LNCAP (cell line): ENCODE results near the gene SEPTIN11.

Source experiments
- TF ChIP-seq, protein P1 (sequence below): fragments of 450-650 bp; IDR thresholded peaks from 2 replicates; pipeline ENCODE4 v1.5.1; 2017; ENCODE audit warnings: mild to moderate bottlenecking

The SEPTIN11 gene

DNA sequence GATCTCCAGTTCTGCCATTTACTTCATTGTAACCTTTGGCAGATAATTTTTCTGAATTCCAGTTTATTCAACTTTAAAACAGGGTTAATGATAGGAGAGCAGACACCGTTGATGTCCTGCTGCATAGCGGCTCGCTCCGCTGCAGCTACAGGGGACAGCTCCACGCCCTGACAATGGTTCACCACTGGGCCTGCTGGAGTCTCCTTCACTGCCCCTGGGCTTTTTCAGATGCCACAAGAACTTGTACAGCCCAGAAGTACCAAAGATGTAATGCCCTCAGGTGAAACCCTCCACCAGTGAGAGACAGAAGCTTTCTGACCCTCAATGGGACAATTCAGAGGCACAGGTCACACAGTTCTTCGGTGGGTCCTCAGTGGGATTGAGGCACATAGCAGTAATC is 22.7 kb upstream of the SEPTIN11 start:
- TF ChIP-seq, protein P1, sequence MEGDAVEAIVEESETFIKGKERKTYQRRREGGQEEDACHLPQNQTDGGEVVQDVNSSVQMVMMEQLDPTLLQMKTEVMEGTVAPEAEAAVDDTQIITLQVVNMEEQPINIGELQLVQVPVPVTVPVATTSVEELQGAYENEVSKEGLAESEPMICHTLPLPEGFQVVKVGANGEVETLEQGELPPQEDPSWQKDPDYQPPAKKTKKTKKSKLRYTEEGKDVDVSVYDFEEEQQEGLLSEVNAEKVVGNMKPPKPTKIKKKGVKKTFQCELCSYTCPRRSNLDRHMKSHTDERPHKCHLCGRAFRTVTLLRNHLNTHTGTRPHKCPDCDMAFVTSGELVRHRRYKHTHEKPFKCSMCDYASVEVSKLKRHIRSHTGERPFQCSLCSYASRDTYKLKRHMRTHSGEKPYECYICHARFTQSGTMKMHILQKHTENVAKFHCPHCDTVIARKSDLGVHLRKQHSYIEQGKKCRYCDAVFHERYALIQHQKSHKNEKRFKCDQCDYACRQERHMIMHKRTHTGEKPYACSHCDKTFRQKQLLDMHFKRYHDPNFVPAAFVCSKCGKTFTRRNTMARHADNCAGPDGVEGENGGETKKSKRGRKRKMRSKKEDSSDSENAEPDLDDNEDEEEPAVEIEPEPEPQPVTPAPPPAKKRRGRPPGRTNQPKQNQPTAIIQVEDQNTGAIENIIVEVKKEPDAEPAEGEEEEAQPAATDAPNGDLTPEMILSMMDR: no peak

DNA sequence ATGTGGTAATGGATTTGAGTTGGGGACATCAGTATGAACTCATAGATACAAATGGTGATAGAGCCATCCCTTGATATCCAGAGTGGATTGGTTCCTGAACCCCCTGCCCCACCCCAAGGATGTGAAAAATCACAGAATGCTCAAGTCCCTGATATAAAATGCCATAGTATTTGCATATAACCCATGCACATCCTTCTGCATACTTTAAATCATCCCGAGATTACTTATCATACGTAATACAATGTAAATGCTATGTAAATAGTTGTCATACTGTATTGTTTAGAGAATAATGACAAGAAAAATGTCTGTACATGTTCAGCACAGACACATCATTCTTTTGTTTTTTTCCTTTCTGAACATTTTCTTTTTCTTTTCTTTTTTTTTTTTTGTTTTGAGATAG is 18.9 kb upstream of the SEPTIN11 start:
- TF ChIP-seq, protein P1: no peak

DNA sequence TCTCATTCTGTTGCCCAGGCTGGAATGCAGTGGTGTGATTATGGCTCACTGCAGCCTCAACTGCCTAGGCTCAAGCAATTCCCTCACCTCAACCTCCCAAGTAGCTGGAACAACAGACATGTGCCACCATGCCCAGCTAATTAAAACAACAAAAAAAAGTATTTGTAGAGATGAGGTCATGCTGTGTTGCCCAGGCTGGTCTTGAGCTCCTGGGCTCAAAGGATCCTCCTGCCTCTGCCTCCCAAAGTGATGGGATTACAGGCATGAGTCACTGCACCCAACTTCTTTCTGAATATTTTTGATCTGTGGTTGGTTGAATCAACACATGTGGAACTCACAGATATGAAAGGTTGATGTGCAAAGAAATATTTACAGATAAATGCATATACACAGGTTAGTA is 18.5 kb upstream of the SEPTIN11 start:
- TF ChIP-seq, protein P1: no peak

DNA sequence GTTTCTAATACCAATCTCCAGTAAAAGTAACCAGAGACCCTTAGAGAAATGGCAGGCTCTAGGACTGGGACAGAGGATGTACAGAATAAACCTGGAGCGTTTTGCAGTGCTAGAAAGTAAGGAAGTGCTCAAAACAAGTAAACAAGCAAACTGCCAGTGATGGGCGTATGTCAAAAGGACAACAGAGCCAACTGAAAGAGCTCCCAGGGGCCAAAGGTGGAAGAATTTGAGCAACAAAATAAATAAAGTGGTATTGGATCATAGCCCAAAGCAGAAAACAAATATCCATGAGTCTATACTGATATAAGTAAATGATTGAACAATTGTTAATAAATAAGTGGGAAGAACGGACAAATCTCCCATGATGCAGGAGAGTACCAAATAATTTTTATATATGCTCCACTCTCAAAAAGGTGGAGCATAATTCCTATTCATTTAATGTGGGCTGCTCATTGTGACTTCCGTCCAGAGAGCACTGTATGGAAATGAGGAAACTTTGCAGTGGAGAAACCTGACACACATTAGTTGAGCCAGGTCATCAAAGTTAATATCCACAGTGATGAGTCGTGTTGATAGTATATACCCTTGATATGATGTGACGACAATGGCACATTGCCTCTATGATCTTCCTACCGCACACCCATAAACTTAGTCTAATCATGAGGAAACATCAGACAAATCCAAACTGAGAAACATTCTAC is 17.8 kb upstream of the SEPTIN11 start:
- TF ChIP-seq, protein P1: no peak

DNA sequence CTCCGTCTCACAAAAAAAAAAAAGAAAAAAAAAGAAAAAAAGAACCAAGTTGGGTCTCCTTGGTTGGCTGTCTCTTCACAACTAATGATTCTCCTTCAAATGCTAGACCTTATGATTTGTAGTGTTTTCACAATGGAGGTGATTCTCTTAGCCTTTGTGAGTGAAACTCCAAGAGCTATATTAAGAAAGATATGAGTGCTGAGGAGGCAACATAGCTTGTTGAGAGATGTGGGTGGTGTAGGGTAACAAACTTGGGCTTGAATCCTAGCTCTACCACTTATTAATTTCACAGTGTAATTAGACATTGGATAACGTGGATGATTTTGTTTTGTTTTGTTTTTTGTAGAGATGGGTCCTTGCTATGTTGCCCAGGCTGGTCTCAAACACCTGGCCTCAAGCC is 10.4 kb upstream of the SEPTIN11 start:
- TF ChIP-seq, protein P1: no peak

DNA sequence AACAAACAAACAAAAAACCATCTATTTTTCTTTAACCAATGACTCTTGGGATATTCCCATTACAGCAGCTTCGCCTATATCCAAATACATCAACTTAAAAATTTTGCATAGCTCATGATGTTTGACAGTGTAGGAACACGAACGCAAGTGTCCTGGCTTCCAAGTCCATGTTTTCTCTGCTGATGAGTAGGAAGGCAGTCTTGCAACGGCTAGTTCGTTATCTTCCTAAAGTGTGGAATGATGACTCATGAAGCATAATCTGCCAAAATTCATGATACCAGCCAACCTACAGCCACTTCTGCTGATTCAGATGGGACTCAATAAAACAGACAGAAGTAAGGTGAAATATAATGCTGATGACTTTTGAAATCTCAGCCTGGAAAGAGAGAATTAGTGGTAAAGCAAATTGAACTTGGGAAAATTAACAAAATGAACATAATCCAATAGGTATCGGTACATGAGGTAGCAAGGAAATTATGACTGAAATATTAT is 6.4 kb upstream of the SEPTIN11 start:
- TF ChIP-seq, protein P1: no peak

DNA sequence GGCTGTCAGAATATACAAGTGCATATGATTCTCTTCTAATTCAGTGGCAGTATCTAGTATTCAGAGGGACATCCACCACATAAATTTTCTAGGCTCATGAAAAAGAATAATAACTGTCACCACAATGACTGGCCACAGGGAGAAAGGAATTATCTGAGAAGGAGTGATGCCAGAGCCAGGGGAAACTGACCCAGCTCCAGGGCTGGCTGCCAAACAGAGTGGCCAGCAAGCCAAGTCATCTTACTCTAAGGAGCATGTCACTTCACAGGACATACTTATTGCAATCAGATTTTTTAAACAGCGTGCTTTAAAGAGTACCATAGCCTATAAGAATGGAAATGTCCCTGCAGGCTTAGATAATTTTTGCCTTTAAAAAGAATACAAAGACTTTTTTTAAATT is 5.8 kb upstream of the SEPTIN11 start:
- TF ChIP-seq, protein P1: no peak

DNA sequence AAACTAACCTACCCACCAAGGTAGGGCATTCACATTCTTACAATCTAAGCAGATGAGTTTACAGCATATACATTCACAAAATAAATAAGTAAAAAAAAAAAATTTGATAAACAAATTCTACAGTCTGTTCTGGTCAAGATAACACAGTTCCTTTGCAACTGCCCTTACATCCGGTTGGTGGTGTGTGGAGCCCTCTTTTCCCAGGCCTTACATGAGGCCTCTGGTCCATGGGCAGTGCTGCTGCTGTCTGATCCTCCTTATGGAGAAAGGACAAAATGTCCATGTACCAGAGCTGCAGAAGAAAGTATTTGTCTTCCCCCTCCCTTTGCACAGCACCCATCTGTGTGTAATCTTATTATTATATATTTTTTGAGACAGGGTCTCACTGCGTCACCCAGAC is 2.2 kb upstream of the SEPTIN11 start:
- TF ChIP-seq, protein P1: no peak
